Measurements from ENCODE around the gene CAMKK2.

DNA sequence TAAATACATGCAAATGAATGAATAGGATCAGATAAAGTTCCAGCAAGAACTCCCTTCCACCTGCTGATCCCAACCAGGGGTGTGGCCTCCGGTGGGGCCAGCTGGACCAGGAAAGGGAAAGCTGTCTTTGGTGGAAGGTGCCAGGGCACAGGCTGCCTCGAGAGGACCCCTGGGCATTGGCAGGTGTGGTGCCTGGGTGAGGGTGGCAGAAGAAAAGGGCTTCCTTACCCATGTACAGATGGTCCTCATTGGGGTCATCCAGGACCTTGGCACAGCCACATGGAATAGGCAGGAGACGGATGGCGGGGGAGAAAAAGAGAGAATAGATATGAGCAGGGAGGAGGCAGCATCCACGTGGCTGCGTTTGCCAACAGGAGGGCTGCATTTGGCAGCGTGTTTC is 36.4 kb downstream of the CAMKK2 start:
- TF ChIP-seq, protein P1, sequence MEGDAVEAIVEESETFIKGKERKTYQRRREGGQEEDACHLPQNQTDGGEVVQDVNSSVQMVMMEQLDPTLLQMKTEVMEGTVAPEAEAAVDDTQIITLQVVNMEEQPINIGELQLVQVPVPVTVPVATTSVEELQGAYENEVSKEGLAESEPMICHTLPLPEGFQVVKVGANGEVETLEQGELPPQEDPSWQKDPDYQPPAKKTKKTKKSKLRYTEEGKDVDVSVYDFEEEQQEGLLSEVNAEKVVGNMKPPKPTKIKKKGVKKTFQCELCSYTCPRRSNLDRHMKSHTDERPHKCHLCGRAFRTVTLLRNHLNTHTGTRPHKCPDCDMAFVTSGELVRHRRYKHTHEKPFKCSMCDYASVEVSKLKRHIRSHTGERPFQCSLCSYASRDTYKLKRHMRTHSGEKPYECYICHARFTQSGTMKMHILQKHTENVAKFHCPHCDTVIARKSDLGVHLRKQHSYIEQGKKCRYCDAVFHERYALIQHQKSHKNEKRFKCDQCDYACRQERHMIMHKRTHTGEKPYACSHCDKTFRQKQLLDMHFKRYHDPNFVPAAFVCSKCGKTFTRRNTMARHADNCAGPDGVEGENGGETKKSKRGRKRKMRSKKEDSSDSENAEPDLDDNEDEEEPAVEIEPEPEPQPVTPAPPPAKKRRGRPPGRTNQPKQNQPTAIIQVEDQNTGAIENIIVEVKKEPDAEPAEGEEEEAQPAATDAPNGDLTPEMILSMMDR (conservative IDR thresholded peaks at IDR 0.05) = no peak
- TF ChIP-seq EZH2 (IDR thresholded peaks at IDR 0.05; ENCODE audit: low read depth) = no peak

Measured in PC-9 (cell line).